ENCODE results near the gene COMMD3. TPM values are rescaled to one million over a fixed set of nuclear protein-coding genes. Genes with fewer than 3 reads are reported as not detected.
"Not testable (repeated sequence)": the region's sequence is repeated elsewhere in the genome, so short reads cannot be mapped to it uniquely, and the experiment has no call there.

Gene COMMD3
- total RNA-seq, 2 experiments from 2014 or later: 53.8 to 77.1 TPM

DNA sequence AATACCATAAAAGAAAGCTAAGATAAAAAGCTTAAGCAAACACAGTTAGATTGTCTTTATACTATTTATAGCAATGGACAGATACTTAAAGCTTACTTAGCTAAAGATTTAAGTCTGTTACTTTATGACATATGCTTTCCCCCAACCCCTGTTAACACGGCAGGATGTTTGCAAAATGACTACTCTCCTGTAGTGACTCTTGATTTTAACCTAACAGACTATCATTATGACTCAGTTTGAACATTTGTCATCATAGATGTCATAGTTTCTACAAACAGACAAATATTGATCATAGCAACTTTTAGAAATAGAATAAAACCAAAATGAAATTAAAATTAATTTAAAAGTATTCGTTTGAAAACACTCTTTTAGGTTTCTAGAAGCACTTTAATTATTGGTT lies 7.8 kb upstream of the COMMD3 start:
- Mint-ChIP-seq H3K27me3 (peaks cover 3% of the 10 kb centered on the region), H3K4me3 (no peak overlapping the region), H3K27ac (no peak overlapping the region), H3K36me3 (ENCODE audit: low read depth) (no peaks in the 10 kb centered on the region), H3K9me3 (ENCODE audit: low read depth) (no peaks in the 10 kb centered on the region), H3K4me1 (peaks cover 10% of the 10 kb centered on the region)
- ATAC-seq (peak; percentile 99), DNase-seq (peak; percentile 60)
- intact Hi-C loops (cut with DNase I, micrococcal nuclease): loop anchor here (1.0 kb wide), 4 partner anchors 8 to 86 kb away; partner anchors contain the start of gene COMMD3 (in 1 of the 2)
- ChIA-PET POLR2A (interaction anchor here (0.7 kb wide), 1 partner anchor 129 kb away, joined by 3 read pairs; no protein-coding TSS in a partner anchor), CTCF (interaction anchor here (0.8 to 1.6 kb wide), 6 partner anchors 11 to 294 kb away, joined by 3 to 4 read pairs (median 3); no protein-coding TSS in a partner anchor)

- CTCF ChIA-PET: interaction anchor here (1.0 kb wide), 1 partner anchor 34 kb away, joined by 3 read pairs; no protein-coding TSS in a partner anchor
- ATAC-seq (no peak), DNase-seq (no peak)
- POLR2A ChIA-PET: no interaction called here
- Mint-ChIP-seq H3K36me3 (ENCODE audit: low read depth) (no peaks in the 10 kb centered on the region), H3K9me3 (ENCODE audit: low read depth) (no peaks in the 10 kb centered on the region), H3K4me1 (peaks cover 10% of the 10 kb centered on the region), H3K4me3 (no peak overlapping the region), H3K27ac (peak overlapping the region; percentile 31), H3K27me3 (peaks cover 3% of the 10 kb centered on the region)
- intact Hi-C loops (cut with DNase I, micrococcal nuclease): no loop called here
Observed at GRCh38 chr10:22309180-22310000, 6.8 kb upstream of the COMMD3 start.

GRCh38 chr10:22310012-22310411 lies 6.2 kb upstream of the COMMD3 start:
- intact Hi-C loops (cut with DNase I, micrococcal nuclease); POLR2A ChIA-PET; H3K27me3 Mint-ChIP-seq; H3K36me3 Mint-ChIP-seq (ENCODE audit: low read depth); ATAC-seq; DNase-seq; H3K9me3 Mint-ChIP-seq (ENCODE audit: low read depth); H3K4me3 Mint-ChIP-seq; H3K27ac Mint-ChIP-seq: not testable (repeated sequence)
- CTCF ChIA-PET: interaction anchor here (1.0 to 1.2 kb wide), 2 partner anchors 9 to 33 kb away, joined by 3 to 4 read pairs; no protein-coding TSS in a partner anchor
- H3K4me1 Mint-ChIP-seq: peaks cover 14% of the 10 kb centered on the region

GRCh38 chr10:22310928-22311327 lies 5.3 kb upstream of the COMMD3 start:
- Mint-ChIP-seq H3K36me3 (ENCODE audit: low read depth) (no peaks in the 10 kb centered on the region), H3K27me3 (peaks cover 3% of the 10 kb centered on the region), H3K9me3 (ENCODE audit: low read depth) (no peaks in the 10 kb centered on the region), H3K4me3 (no peak overlapping the region), H3K4me1 (peaks cover 22% of the 10 kb centered on the region), H3K27ac (no peak overlapping the region)
- DNase-seq: no peak
- no peak for ATAC-seq
- ChIA-PET POLR2A (no interaction called here), CTCF (interaction anchor here (1.0 to 1.2 kb wide), 2 partner anchors 8 to 32 kb away, joined by 3 to 4 read pairs; no protein-coding TSS in a partner anchor)
- intact Hi-C loops (cut with DNase I, micrococcal nuclease): no loop called here

- Mint-ChIP-seq H3K4me3 (peak overlapping the region; percentile 94), H3K27me3 (peaks cover 3% of the 10 kb centered on the region), H3K36me3 (ENCODE audit: low read depth) (peaks cover 3% of the 10 kb centered on the region), H3K9me3 (ENCODE audit: low read depth) (no peaks in the 10 kb centered on the region), H3K27ac (peak overlapping the region; percentile 97), H3K4me1 (peaks cover 34% of the 10 kb centered on the region)
- ChIA-PET POLR2A (no interaction called here), CTCF (no interaction called here)
- no peak for DNase-seq
- ATAC-seq: peak; percentile 24
- intact Hi-C loops (cut with DNase I, micrococcal nuclease): loop anchor here (2.0 to 5.0 kb wide), 5 partner anchors 86 to 798 kb away; partner anchors contain the start of genes DNAJC1 (in 1 of the 2), MLLT10 (in 1 of the 2) and PIP4K2A (in 1 of the 2)
Observed at GRCh38 chr10:22314852-22315251, 1.3 kb upstream of the COMMD3 start.

- H3K4me3 Mint-ChIP-seq: peak overlapping the region; percentile 94
- DNase-seq: no peak
- ATAC-seq: peak; percentile 1
- peaks cover 38% of the 10 kb centered on the region for H3K4me1 Mint-ChIP-seq
- no peaks in the 10 kb centered on the region for H3K9me3 Mint-ChIP-seq (ENCODE audit: low read depth)
- H3K27ac Mint-ChIP-seq: peak overlapping the region; percentile 97
- H3K27me3 Mint-ChIP-seq: peaks cover 7% of the 10 kb centered on the region
- ChIA-PET CTCF (interaction anchor here (0.6 to 1.1 kb wide), 3 partner anchors 8 to 775 kb away, joined by 3 read pairs; no protein-coding TSS in a partner anchor), POLR2A (interaction anchor here (1.2 to 1.6 kb wide), 3 partner anchors 24 to 121 kb away, joined by 3 to 14 read pairs (median 5); no protein-coding TSS in a partner anchor)
- H3K36me3 Mint-ChIP-seq (ENCODE audit: low read depth): peaks cover 6% of the 10 kb centered on the region
- intact Hi-C loops (cut with DNase I, micrococcal nuclease): loop anchor here (1.0 to 5.0 kb wide), 12 partner anchors 7 to 798 kb away; partner anchors contain the start of genes DNAJC1 (in 2 of the 2), MLLT10 (in 1 of the 2) and PIP4K2A (in 1 of the 2)
Observed at GRCh38 chr10:22315455-22316285, 518 bp upstream of the COMMD3 start.

DNA sequence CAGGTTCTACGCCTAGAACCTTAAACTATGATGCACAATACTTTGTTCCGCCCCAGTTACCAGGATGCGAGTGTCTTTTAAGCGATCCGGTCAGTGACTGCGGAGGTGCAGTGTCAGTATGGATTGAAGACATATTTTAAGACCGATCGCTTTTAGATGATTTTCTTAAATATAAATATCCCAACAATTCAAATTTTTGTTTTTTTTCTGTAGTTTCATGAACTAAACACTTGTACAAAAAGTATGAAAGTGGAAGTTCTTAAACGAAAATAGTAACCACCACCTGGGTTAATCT lies 835 bp downstream of the COMMD3 start:
- peak overlapping the region; percentile 94 for H3K4me3 Mint-ChIP-seq
- DNase-seq (peak; percentile 45), ATAC-seq (no peak)
- H3K9me3 Mint-ChIP-seq (ENCODE audit: low read depth): no peaks in the 10 kb centered on the region
- CTCF ChIA-PET: interaction anchor here (1.5 kb wide), 1 partner anchor 63 kb away, joined by 4 read pairs; no protein-coding TSS in a partner anchor
- POLR2A ChIA-PET: interaction anchor here (1.0 to 1.6 kb wide), 3 partner anchors 23 to 120 kb away, joined by 3 to 14 read pairs (median 3); no protein-coding TSS in a partner anchor
- H3K27ac Mint-ChIP-seq: peak overlapping the region; percentile 89
- peaks cover 4% of the 10 kb centered on the region for H3K27me3 Mint-ChIP-seq
- intact Hi-C loops (cut with DNase I, micrococcal nuclease): loop anchor here (2.0 to 5.0 kb wide), 7 partner anchors 16 to 800 kb away; partner anchors contain the start of genes DNAJC1 (in 2 of the 2), MLLT10 (in 1 of the 2) and PIP4K2A (in 1 of the 2)
- peaks cover 6% of the 10 kb centered on the region for H3K36me3 Mint-ChIP-seq (ENCODE audit: low read depth)
- H3K4me1 Mint-ChIP-seq: peaks cover 38% of the 10 kb centered on the region

- CTCF ChIA-PET: interaction anchor here (1.5 kb wide), 1 partner anchor 63 kb away, joined by 4 read pairs; no protein-coding TSS in a partner anchor
- no peaks in the 10 kb centered on the region for H3K9me3 Mint-ChIP-seq (ENCODE audit: low read depth)
- peaks cover 10% of the 10 kb centered on the region for H3K27me3 Mint-ChIP-seq
- H3K4me1 Mint-ChIP-seq: peaks cover 43% of the 10 kb centered on the region
- intact Hi-C loops (cut with DNase I, micrococcal nuclease): loop anchor here (2.0 to 5.0 kb wide), 7 partner anchors 15 to 801 kb away; partner anchors contain the start of genes DNAJC1 (in 2 of the 2), MLLT10 (in 1 of the 2) and PIP4K2A (in 1 of the 2)
- DNase-seq: no peak
- POLR2A ChIA-PET: no interaction called here
- ATAC-seq: no peak
- H3K36me3 Mint-ChIP-seq (ENCODE audit: low read depth): peaks cover 6% of the 10 kb centered on the region
- H3K4me3 Mint-ChIP-seq: peak overlapping the region; percentile 94
- peak overlapping the region; percentile 31 for H3K27ac Mint-ChIP-seq
Observed at GRCh38 chr10:22317771-22318565, 1.8 kb downstream of the COMMD3 start.

DNA sequence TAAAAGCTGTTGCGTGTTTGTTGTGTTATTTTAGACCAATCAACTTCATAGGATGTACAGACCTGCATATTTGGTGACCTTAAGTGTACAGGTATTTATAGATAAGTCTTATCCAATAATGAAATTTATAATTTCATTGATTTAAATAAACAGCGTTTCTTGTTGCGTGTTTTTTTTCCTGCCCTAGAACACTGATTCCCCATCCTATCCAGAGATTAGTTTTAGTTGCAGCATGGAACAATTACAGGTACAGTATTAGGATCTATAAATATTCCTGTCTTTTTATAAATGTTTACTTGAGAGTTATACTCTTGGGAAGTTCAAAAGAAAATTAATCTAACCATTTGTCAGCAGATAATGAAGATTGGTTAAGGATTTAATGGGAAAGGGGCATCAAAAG lies 2.6 kb downstream of the COMMD3 start:
- Mint-ChIP-seq H3K4me1 (peaks cover 51% of the 10 kb centered on the region), H3K4me3 (peak overlapping the region; percentile 94), H3K36me3 (ENCODE audit: low read depth) (peaks cover 6% of the 10 kb centered on the region), H3K9me3 (ENCODE audit: low read depth) (no peaks in the 10 kb centered on the region), H3K27ac (no peak overlapping the region), H3K27me3 (peaks cover 10% of the 10 kb centered on the region)
- ATAC-seq (no peak), DNase-seq (no peak)
- CTCF ChIA-PET: interaction anchor here (0.9 to 1.0 kb wide), 2 partner anchors 8 to 118 kb away, joined by 3 to 4 read pairs; no protein-coding TSS in a partner anchor
- POLR2A ChIA-PET: no interaction called here
- intact Hi-C loops (cut with DNase I, micrococcal nuclease): loop anchor here (5.0 kb wide), 4 partner anchors 316 to 801 kb away; partner anchors contain the start of genes DNAJC1 (in 1 of the 2), MLLT10 (in 1 of the 2) and PIP4K2A (in 1 of the 2)

GRCh38 chr10:22319547-22319979 lies 3.4 kb downstream of the COMMD3 start:
- peaks cover 16% of the 10 kb centered on the region for H3K27me3 Mint-ChIP-seq
- peaks cover 59% of the 10 kb centered on the region for H3K4me1 Mint-ChIP-seq
- no peak for ATAC-seq

More at GRCh38 chr10:22319547-22319979, 3.4 kb downstream of the COMMD3 start:
- Mint-ChIP-seq H3K9me3 (ENCODE audit: low read depth) (no peaks in the 10 kb centered on the region), H3K27ac (peak overlapping the region; percentile 99), H3K36me3 (ENCODE audit: low read depth) (peaks cover 6% of the 10 kb centered on the region), H3K4me3 (peak overlapping the region; percentile 85)
- DNase-seq: no peak
- intact Hi-C loops (cut with DNase I, micrococcal nuclease): loop anchor here (5.0 kb wide), 4 partner anchors 317 to 802 kb away; partner anchors contain the start of genes DNAJC1 (in 1 of the 2), MLLT10 (in 1 of the 2) and PIP4K2A (in 1 of the 2)
- CTCF ChIA-PET: interaction anchor here (0.7 to 1.1 kb wide), 7 partner anchors 9 to 216 kb away, joined by 3 to 4 read pairs (median 3); no protein-coding TSS in a partner anchor
- POLR2A ChIA-PET: no interaction called here
